Measurements from ENCODE around the gene CCDC97.
"Not testable (repeated sequence)": the region's sequence is repeated elsewhere in the genome, so short reads cannot be mapped to it uniquely, and the experiment has no call there.

Gene CCDC97

DNA sequence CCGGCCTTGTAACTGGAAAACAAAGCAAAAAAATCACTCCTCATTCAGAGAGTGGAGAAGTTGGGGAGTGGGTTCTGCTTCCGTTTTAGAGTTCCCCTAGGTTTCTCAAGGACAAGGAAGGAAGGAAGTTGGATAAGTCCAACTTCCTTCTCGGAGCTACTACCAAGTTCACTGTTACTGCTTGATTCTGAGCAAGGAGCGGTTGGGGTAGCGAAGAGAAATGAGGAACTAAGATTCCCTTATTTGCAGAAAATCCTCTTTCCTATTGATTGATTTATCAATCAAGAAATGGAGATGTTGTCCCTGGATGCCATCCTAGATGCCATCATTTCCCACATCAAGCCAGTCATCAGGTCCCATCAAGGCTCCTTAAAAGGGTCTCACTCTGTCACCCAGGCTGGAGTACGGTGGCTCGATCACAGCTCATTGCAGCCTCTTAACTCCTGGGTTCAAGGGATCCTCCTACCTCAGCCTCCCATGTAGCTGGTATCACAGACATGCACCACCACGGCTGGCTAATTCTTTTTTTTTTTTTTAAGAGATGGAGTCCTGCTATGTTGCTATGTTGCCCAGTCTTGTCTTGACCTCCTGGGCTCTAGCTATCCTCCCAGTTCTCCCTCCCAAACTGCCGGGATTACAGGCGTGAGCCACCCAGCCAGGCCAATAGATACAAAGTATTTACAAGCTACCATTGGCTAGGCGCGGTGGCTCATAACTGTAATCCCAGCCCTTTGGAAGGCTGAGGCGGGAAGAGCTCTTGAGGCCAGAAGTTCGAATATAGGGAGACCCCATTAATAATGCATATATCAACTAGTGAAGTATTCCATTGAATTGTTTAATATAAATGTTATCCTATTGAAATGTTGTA, 54.8 kb downstream of the CCDC97 start:
- H3K36me3 Mint-ChIP-seq (ENCODE audit: low read depth), result peaks cover 7% of the 10 kb centered on the region
- no peaks in the 10 kb centered on the region for H3K9me3 Mint-ChIP-seq
- peaks cover 24% of the 10 kb centered on the region for H3K4me1 Mint-ChIP-seq (ENCODE audit: low read depth)
- peak overlapping the region; percentile 95 for H3K4me3 Mint-ChIP-seq
- no peaks in the 10 kb centered on the region for H3K27me3 Mint-ChIP-seq (ENCODE audit: low read depth)
- DNase-seq (ENCODE audit: low spot score), result no peak
- H3K27ac Mint-ChIP-seq, result peak overlapping the region; percentile 98

DNA sequence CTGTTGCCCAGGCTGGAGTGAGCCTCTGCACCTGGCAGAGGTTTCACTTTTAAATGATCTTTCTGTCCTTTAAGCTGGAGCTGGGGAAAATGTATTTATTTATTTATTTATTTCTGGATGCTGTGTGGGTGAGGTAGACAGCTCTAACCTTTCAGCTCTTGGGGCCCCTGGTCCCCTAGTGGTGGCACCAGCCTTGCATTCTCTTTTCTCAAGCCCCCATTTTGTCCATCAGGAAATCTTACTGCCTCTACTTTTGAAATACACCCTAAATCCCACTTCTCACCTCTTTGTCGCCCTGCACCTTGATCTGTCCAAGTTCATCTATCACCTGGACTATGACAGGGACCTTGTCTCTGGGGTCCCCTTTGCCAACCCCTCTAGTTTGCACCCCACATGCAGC, 56.1 kb downstream of the CCDC97 start:
- Mint-ChIP-seq H3K27ac (no peak overlapping the region), H3K36me3 (ENCODE audit: low read depth) (peaks cover 5% of the 10 kb centered on the region), H3K27me3 (ENCODE audit: low read depth) (no peaks in the 10 kb centered on the region), H3K9me3 (no peaks in the 10 kb centered on the region), H3K4me3 (peak overlapping the region; percentile 8), H3K4me1 (ENCODE audit: low read depth) (peaks cover 24% of the 10 kb centered on the region)
- DNase-seq (ENCODE audit: low spot score), result no peak

DNA sequence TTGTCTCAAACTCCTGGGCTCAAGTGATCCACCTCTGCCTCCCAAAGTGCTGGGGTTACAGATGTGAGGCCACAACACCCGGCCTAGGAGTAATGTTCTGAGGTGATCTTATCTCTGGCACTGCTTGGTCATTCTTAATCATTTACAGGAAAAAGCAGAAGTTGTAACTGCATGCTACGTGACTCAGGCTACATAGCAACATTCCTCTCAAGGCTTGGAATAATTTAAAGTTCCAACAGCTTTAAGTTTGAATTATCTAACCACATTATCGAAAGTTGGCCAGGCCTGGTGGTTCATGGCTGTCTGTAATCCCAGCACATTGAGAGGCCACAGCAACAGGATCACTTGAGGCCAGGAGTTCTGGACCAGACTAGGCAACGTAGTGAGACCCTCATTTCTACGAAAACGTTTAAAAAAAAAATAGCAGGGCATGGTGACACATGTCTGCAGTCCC, 57.9 kb downstream of the CCDC97 start:
- DNase-seq (ENCODE audit: low spot score), result no peak
- no peaks in the 10 kb centered on the region for H3K27me3 Mint-ChIP-seq (ENCODE audit: low read depth)
- no peaks in the 10 kb centered on the region for H3K9me3 Mint-ChIP-seq
- no peak overlapping the region for H3K27ac Mint-ChIP-seq
- H3K4me1 Mint-ChIP-seq (ENCODE audit: low read depth), result peaks cover 20% of the 10 kb centered on the region
- H3K4me3 Mint-ChIP-seq, result no peak overlapping the region
- H3K36me3 Mint-ChIP-seq (ENCODE audit: low read depth), result peaks cover 5% of the 10 kb centered on the region

DNA sequence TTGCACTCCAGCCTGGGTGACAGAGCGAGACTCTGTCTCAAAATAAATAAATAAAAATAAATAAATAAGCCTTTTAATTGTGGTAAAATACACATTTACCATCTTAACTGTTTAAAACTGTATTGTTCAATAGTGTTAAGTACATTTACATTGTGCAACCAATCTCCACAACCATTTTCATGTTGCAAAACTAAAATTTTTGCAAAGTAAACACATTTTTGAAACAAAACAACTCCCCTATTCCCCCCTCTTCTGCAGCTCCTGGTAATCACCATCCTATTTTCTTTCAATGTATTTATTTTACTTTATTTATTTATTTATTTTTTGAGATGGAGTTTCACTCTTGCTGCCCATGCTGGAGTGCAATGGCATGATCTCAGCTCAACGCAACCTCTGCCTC, 59.8 kb downstream of the CCDC97 start:
- Mint-ChIP-seq H3K4me1 (ENCODE audit: low read depth) (peaks cover 8% of the 10 kb centered on the region), H3K36me3 (ENCODE audit: low read depth) (peaks cover 2% of the 10 kb centered on the region), H3K27me3 (ENCODE audit: low read depth) (no peaks in the 10 kb centered on the region), H3K4me3 (no peak overlapping the region), H3K9me3 (no peaks in the 10 kb centered on the region), H3K27ac (no peak overlapping the region)
- no peak for DNase-seq (ENCODE audit: low spot score)

DNA sequence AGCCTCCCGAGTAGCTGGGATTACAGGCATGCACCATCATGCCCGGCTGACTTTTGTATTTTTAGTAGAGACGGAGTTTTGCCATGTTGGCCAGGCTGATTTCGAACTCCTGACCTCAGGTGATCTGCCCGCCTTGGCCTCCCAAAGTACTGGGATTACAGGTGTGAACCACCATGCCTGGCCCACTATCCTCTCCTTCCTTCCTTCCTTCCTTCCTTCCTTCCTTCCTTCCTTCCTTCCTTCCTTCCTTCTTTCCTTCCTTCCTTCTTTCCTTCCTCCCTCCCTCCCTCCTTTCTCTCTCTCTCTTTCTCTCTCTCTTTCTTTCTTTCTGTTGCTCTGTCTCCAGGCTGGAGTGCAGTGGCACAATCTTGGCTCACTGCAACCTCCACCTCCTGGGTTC, 61.1 kb downstream of the CCDC97 start:
- DNase-seq (ENCODE audit: low spot score); H3K9me3 Mint-ChIP-seq; H3K36me3 Mint-ChIP-seq (ENCODE audit: low read depth); H3K27ac Mint-ChIP-seq; H3K4me3 Mint-ChIP-seq; H3K27me3 Mint-ChIP-seq (ENCODE audit: low read depth): not testable (repeated sequence)
- H3K4me1 Mint-ChIP-seq (ENCODE audit: low read depth), result peaks cover 10% of the 10 kb centered on the region

DNA sequence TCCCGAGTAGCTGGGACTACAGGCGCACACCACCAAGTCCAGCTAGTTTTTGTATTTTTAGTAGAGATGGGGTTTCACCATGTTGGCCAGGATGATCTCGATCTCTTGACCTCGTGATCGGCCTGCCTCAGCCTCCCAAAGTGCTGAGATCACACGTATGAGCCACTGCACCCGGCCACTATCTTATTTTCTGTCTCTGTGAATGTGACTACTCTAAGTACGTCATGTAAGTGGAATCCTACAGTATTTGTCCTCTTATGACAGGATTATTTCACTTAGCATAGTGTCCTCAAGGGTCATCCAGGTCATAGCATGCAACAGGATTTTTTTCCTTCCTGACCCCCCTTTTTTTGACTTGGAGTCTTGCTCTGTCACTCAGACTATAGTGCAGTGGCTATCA, 61.6 kb downstream of the CCDC97 start:
- Mint-ChIP-seq H3K9me3 (no peaks in the 10 kb centered on the region), H3K4me3 (no peak overlapping the region), H3K4me1 (ENCODE audit: low read depth) (peaks cover 8% of the 10 kb centered on the region)

DNA sequence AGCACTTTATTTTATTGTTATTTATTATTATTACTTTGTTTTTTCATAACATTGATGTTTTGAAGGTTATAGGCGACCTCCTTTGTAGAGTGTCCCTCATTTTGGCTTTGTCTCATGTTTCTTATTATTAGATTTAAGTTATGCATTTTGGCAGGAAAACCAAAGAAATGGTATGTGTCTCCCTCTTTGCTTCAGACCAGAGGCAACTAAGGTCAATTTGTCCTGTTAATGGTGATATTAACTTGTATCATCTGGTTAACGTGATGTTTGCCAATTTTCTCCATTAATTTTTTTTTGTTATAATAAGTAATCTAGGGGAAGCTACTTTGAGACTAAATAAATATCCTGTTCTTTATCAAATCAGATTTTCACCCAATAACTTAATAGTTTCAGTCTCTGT, 62.5 kb downstream of the CCDC97 start:
- no peak for DNase-seq (ENCODE audit: low spot score)
- Mint-ChIP-seq H3K9me3 (no peaks in the 10 kb centered on the region), H3K4me3 (no peak overlapping the region), H3K36me3 (ENCODE audit: low read depth) (peaks cover 6% of the 10 kb centered on the region), H3K27ac (no peak overlapping the region), H3K27me3 (ENCODE audit: low read depth) (no peaks in the 10 kb centered on the region), H3K4me1 (ENCODE audit: low read depth) (peaks cover 10% of the 10 kb centered on the region)

More for the DNA sequence above, 61.6 kb downstream of the CCDC97 start:
- DNase-seq (ENCODE audit: low spot score), result no peak
- Mint-ChIP-seq H3K36me3 (ENCODE audit: low read depth) (peaks cover 2% of the 10 kb centered on the region), H3K27me3 (ENCODE audit: low read depth) (no peaks in the 10 kb centered on the region), H3K27ac (no peak overlapping the region)

DNA sequence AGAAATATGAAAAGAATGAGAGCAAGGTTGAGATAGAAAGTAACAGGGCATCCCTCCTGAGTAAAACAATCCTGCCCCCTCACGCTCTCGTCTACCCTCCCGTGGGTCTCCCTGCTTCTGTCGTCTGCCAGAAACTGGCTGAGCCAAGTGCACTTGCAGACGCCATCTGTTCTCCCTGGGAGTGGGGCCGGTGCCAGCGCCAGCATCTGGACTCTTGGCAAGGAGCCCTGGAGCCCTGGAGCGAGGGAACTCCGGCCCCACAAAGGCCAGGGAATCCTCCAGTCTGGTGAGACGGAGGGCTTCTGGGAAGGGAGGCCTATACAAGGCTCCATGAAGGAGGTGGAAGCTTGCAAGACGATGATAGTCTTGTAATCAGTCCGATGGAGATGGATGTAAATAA, 64.0 kb downstream of the CCDC97 start:
- no peak for DNase-seq (ENCODE audit: low spot score)
- Mint-ChIP-seq H3K36me3 (ENCODE audit: low read depth) (peaks cover 6% of the 10 kb centered on the region), H3K9me3 (no peaks in the 10 kb centered on the region), H3K4me1 (ENCODE audit: low read depth) (peaks cover 10% of the 10 kb centered on the region), H3K4me3 (no peak overlapping the region), H3K27me3 (ENCODE audit: low read depth) (no peaks in the 10 kb centered on the region), H3K27ac (no peak overlapping the region)

Data from T-helper 2 cell treated with Interferon-gamma antibody and Interleukin-4, amounts not matched to agents 5 μg/mL and 100 μg/mL, for 36 hours (primary cell).